Upper lobe of left lung (tissue), 6 donors: Measurements from ENCODE around the gene RNF212B. TPM values are rescaled to one million over a fixed set of nuclear protein-coding genes. Genes with fewer than 3 reads are reported as not detected.
"Not testable (repeated sequence)": the region's sequence is repeated elsewhere in the genome, so short reads cannot be mapped to it uniquely, and the experiment has no call there.

Experiments used
- ATAC-seq, 2 donors: fragments of 200-7000 bp; cut with Tn5 transposase; one replicate each; pipeline ENCODE4 v1.9.1; 2022; ENCODE audit warnings: mild to moderate bottlenecking in 2 of 2, moderate library complexity in 2 of 2; ENCODE audit not compliant: low FRiP score in 2 of 2
- DNase-seq, 2 donors: peaks; one replicate each; pipeline ENCODE4 v3.0.0-alpha.2; 2019 to 2020
- H3K27ac ChIP-seq, 4 donors: fragments of 200-600 bp; sonication (generic); one replicate each; pipeline ENCODE4 v1.5.1; 2016 to 2019
- H3K27me3 ChIP-seq, 4 donors: fragments of 200-600 bp; sonication (generic); one replicate each; pipeline ENCODE4 v1.5.1; 2017 to 2019
- H3K36me3 ChIP-seq, 4 donors: fragments of 200-600 bp; sonication (generic); one replicate each; pipeline ENCODE4 v1.5.1; 2016 to 2019
- H3K4me1 ChIP-seq, 4 donors: fragments of 200-600 bp; sonication (generic); one replicate each; pipeline ENCODE4 v1.5.1; 2018 to 2019
- H3K4me3 ChIP-seq, 4 donors: fragments of 200-600 bp; sonication (generic); one replicate each; pipeline ENCODE4 v1.5.1; 2017 to 2019; ENCODE audit warnings: mild to moderate bottlenecking in 2 of 4, moderate library complexity in 1 of 4
- H3K9me3 ChIP-seq, 4 donors: fragments of 200-600 bp; sonication (generic); one replicate each; pipeline ENCODE4 v1.5.1; 2018 to 2019
- EP300 ChIP-seq, 4 donors: sonication (generic); formaldehyde crosslinking; IDR thresholded peaks; one replicate each; pipeline ENCODE4 v1.5.1; 2017; ENCODE audit warnings: antibody characterized with exemption in 4 of 4, control low read depth in 2 of 4
- POLR2A ChIP-seq, 4 donors: fragments of 450-650 bp; IDR thresholded peaks; one replicate each; pipeline ENCODE4 v1.5.1; 2016 to 2017; ENCODE audit warnings: antibody characterized with exemption in 4 of 4, mild to moderate bottlenecking in 2 of 4
- POLR2AphosphoS5 ChIP-seq, 2 donors: sonication (generic); formaldehyde crosslinking; IDR thresholded peaks; one replicate each; pipeline ENCODE4 v1.5.1; 2017; ENCODE audit warnings: antibody characterized with exemption in 2 of 2
- WGBS, 2 donors: methylation state at CpG; one replicate each; pipeline ENCODE4 v1.1.5; 2017 to 2018; 5-methylcytosine and 5-hydroxymethylcytosine counted together
- total RNA-seq, 6 donors: library from RNA; depleted of rRNA in 4 of 6; stranded (reverse); fragments of >200 nt in 4 of 6; gene quantifications; one replicate each; pipeline versions ENCODE4 v1.1.0 to v1.2.1, GENCODE V29; 2016 to 2021
- TF ChIP-seq, protein P1 (sequence below), 6 experiments: fragments of 450-650 bp in 4 of 6; fragments of 200-600 bp in 2 of 6; sonication (generic) in 2 of 6; IDR thresholded peaks; one replicate each; pipeline ENCODE4 v1.5.1; 2016 to 2019; ENCODE audit warnings: antibody characterized with exemption in 6 of 6
- donor health status: DM: no; HTN: no; CAD: no; lungs with moderate emphysema.
- donor health status: DM: no; HTN: yes; CAD: no; lungs with severe emphysema.

Gene RNF212B
- total RNA-seq, 6 donors from 2014 or later: not detected

DNA sequence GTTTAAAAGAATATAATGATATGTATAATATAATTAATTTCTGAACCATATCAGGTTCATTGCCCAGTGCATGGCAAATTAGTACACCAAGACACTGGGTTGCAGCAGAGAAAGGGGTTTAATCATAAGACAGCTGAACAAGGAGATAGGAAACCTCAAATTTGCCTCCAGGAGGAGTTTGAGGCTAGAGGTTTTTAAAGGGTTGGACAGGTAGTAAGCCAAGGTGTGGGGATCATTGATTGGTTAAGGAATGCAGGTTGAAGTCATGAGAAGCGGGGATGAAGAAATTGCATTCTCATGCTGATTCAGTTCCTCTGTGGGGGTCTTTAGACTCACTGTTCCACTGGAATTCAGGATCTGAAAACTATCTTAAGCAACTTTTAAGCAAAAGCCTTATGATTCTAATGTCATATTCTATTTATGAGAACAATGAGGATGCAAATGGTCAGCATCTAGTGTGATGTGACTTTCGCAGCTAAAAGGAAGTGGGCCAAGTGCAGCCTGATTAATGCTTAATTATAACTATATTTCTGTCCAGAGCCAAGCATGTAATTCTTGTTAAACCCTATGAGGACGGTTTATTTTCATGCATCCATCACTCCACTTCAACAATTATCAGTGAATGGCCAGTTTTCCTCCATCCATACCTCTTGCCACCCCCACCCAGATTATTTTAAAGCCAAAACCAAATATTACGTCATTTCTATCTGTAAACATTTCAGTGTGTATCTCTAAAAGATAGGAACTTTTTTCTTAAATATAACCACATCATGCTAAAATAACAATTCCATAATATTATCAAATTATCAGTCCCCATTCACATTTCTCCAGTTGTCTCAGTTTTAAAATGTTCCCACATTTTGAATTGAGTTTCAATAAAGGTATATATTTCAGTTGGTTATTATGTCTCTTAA, 14.9 kb downstream of the RNF212B start:
- Histone ChIP-seq H3K36me3 (no peaks in the 10 kb centered on the region), H3K4me3 (no peak overlapping the region), H3K9me3 (no peaks in the 10 kb centered on the region), H3K27me3 (no peaks in the 10 kb centered on the region), H3K27ac (no peak overlapping the region), H3K4me1 (no peaks in the 10 kb centered on the region)
- ATAC-seq (no peak), DNase-seq (no peak)
- 61 to 68% methylated on average over 4 of the region's 4 CpGs for WGBS, 2 donors
- TF ChIP-seq POLR2A (IDR thresholded peaks at IDR 0.05) (no peak), POLR2AphosphoS5 (IDR thresholded peaks at IDR 0.05) (no peak), EP300 (IDR thresholded peaks at IDR 0.05) (no peak)
- TF ChIP-seq, protein P1, sequence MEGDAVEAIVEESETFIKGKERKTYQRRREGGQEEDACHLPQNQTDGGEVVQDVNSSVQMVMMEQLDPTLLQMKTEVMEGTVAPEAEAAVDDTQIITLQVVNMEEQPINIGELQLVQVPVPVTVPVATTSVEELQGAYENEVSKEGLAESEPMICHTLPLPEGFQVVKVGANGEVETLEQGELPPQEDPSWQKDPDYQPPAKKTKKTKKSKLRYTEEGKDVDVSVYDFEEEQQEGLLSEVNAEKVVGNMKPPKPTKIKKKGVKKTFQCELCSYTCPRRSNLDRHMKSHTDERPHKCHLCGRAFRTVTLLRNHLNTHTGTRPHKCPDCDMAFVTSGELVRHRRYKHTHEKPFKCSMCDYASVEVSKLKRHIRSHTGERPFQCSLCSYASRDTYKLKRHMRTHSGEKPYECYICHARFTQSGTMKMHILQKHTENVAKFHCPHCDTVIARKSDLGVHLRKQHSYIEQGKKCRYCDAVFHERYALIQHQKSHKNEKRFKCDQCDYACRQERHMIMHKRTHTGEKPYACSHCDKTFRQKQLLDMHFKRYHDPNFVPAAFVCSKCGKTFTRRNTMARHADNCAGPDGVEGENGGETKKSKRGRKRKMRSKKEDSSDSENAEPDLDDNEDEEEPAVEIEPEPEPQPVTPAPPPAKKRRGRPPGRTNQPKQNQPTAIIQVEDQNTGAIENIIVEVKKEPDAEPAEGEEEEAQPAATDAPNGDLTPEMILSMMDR (IDR thresholded peaks at IDR 0.05): no peak

DNA sequence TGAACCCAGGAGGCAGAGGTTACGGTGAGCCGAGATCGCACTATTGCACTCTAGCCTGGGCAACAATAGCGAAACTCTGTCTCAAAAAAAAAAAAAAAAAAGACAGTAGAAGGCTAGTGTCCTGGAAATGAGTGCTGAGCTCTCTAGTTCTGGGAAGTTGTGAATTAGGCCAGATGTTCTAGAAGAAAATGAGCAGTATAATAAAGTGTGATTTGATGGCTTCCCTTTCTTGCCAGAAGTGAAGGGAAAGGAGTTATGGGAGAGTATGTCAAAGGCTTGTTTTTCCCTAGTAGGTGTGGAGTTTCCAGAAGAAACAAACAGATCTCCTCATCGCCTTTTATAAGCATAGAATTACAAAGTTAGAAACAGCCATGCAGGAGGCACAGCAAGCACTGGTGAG, 20.5 kb downstream of the RNF212B start:
- Histone ChIP-seq H3K4me3 (no peak overlapping the region), H3K27me3 (no peaks in the 10 kb centered on the region), H3K27ac (no peak overlapping the region), H3K4me1 (no peaks in the 10 kb centered on the region), H3K36me3 (no peaks in the 10 kb centered on the region), H3K9me3 (no peaks in the 10 kb centered on the region)
- DNase-seq (no peak), ATAC-seq (no peak)
- no peak for TF ChIP-seq POLR2A (IDR thresholded peaks at IDR 0.05)
- no peak for TF ChIP-seq EP300 (IDR thresholded peaks at IDR 0.05)
- WGBS, 2 donors: 89 to 93% methylated on average over 5 of the region's 5 CpGs

DNA sequence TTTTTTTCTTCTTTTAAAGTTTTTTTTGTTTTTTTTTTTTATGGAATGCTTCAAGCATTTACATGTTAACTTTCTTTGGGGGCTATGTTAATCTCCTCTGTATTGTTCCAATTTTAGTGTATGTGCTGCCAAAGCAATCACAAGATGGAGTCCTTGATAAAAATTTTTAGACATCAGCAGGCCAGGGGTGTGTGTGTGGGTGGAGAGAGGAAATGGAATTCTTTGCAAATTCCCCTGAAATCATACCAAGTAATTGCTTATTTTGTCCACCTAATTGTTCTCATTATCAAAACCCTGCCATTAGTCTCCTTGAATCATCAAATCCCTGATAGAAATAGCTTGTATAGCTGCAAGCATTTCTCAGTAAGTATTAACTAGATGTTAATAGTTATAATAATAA, 21.7 kb downstream of the RNF212B start:
- no peak overlapping the region for H3K4me3 ChIP-seq
- no peaks in the 10 kb centered on the region for H3K27me3 ChIP-seq
- H3K4me1 ChIP-seq: no peaks in the 10 kb centered on the region
- ATAC-seq (no peak), DNase-seq (no peak)
- no peaks in the 10 kb centered on the region for H3K36me3 ChIP-seq
- no peak overlapping the region for H3K27ac ChIP-seq
- TF ChIP-seq POLR2AphosphoS5 (IDR thresholded peaks at IDR 0.05): no peak
- no peak for TF ChIP-seq POLR2A (IDR thresholded peaks at IDR 0.05)
- TF ChIP-seq, protein P1 (IDR thresholded peaks at IDR 0.05): no peak
- TF ChIP-seq EP300 (IDR thresholded peaks at IDR 0.05): no peak
- H3K9me3 ChIP-seq: no peaks in the 10 kb centered on the region

DNA sequence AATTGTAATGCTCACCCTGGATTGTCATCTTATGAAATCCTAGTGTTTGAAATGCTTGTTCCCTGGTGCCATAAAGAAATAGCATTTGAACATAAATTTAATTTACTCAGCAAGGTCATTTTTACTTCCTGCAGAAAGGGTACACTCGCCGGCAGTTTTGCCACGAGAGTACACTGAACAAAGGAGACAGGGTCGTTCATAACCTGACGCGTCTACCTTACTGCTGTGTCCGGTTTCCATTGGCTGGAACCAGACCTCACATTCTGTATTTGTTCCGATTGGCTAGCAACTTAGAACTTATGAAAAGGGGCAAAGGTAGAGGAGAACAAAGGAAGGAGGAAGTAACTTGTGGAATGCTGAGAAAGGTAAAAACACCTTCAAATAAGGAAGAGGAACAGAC, 23.1 kb downstream of the RNF212B start:
- H3K4me3 ChIP-seq, DNase-seq, H3K9me3 ChIP-seq, H3K27me3 ChIP-seq, H3K4me1 ChIP-seq, H3K36me3 ChIP-seq, ATAC-seq, H3K27ac ChIP-seq: not testable (repeated sequence)
- 74 to 76% methylated on average over 8 of the region's 8 CpGs for WGBS, 2 donors

DNA sequence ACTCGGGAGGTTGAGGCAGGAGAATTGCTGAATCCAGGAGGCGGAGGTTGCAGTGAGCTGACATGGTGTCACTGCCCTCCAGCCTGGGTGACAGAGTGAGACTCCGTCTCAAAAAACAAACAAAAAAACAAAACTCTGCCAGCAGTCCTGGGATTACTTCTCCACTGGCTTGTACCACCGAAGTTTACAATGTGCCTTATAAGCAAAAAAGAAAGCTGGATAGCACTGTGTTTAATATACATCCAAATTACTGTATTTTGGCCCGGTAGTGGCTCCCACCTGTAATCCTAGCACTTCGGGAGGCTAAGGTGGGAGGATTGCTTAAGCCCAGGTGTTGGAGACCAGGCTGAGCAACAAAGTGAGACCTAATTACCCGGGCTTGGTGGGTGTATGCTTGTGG, 31.5 kb downstream of the RNF212B start:
- TF ChIP-seq POLR2AphosphoS5 (IDR thresholded peaks at IDR 0.05) (no peak), EP300 (IDR thresholded peaks at IDR 0.05) (no peak)
- TF ChIP-seq, protein P1 (IDR thresholded peaks at IDR 0.05): no peak
- no peak overlapping the region for H3K27ac ChIP-seq
- ATAC-seq (no peak), DNase-seq (no peak)
- no peaks in the 10 kb centered on the region for H3K36me3 ChIP-seq
- H3K4me1 ChIP-seq: no peaks in the 10 kb centered on the region
- no peaks in the 10 kb centered on the region for H3K9me3 ChIP-seq
- H3K27me3 ChIP-seq: no peaks in the 10 kb centered on the region
- WGBS, 2 donors: 92 to 93% methylated on average over 7 of the region's 7 CpGs
- no peak overlapping the region for H3K4me3 ChIP-seq

DNA sequence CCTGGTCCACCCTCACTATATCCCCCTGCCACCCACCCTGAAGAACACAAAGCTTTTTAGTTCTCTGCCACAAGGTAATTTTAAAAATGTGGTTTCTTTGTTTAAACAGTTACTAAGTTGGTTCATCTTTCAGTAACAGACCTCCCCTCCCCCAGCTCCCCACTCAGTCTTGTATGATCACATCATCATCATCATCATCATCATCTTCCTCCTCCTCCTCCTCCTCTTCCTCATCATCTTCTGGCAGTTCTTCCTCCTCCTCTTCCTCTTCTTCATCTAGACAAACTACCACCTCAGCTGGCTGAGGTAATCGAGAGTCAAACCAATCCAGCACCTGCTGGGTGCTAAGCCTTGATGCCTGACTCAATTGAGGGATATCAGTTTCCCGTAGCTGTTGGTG, 37.7 kb downstream of the RNF212B start:
- peaks cover 0 to 14% (median 10%) of the 10 kb centered on the region in 4 donors for H3K36me3 ChIP-seq
- no peaks in the 10 kb centered on the region for H3K27me3 ChIP-seq
- no peaks in the 10 kb centered on the region for H3K4me1 ChIP-seq
- no peak overlapping the region for H3K27ac ChIP-seq
- ATAC-seq: no peak
- no peaks in the 10 kb centered on the region for H3K9me3 ChIP-seq
- no peak for DNase-seq
- 89 to 92% methylated on average over 2 of the region's 2 CpGs for WGBS, 2 donors
- no peak overlapping the region for H3K4me3 ChIP-seq
- TF ChIP-seq POLR2A (IDR thresholded peaks at IDR 0.05) (no peak), EP300 (IDR thresholded peaks at IDR 0.05) (no peak), POLR2AphosphoS5 (IDR thresholded peaks at IDR 0.05) (no peak)
- TF ChIP-seq, protein P1 (IDR thresholded peaks at IDR 0.05): no peak
